Liver (tissue), 9 donors: ENCODE results near the gene MOSPD3. TPM values are rescaled to one million over a fixed set of nuclear protein-coding genes. Genes with fewer than 3 reads are reported as not detected.

ENCODE experiments used
- DNase-seq: peaks from one replicate; pipeline ENCODE4 v3.0.0-alpha.2; 2017; ENCODE audit warnings: low spot score
- H3K27ac ChIP-seq, 2 donors: one replicate each; pipeline ENCODE4 v1.7.0; 2013; ENCODE audit warnings: inconsistent platforms in 2 of 2, low read length in 2 of 2, control low read depth in 1 of 2, low read depth in 1 of 2, mild to moderate bottlenecking in 1 of 2
- H3K27me3 ChIP-seq, 4 donors: one replicate each; pipeline versions ENCODE4 v1.6.1 to v1.7.0; 2013; ENCODE audit warnings: low read length in 3 of 4, inconsistent platforms in 1 of 4, mild to moderate bottlenecking in 1 of 4, moderate library complexity in 1 of 4; ENCODE audit not compliant: control insufficient read depth in 4 of 4, insufficient read depth in 4 of 4
- H3K36me3 ChIP-seq, 4 donors: one replicate each; pipeline versions ENCODE4 v1.6.1 to v1.7.0; 2013; ENCODE audit warnings: low read length in 3 of 4, mild to moderate bottlenecking in 3 of 4, low read depth in 1 of 4, moderate library complexity in 1 of 4; ENCODE audit not compliant: control insufficient read depth in 4 of 4, insufficient read depth in 3 of 4
- H3K4me1 ChIP-seq, 4 donors: one replicate each; pipeline versions ENCODE4 v1.6.1 to v1.7.0; 2013; ENCODE audit warnings: low read length in 3 of 4, mild to moderate bottlenecking in 3 of 4, moderate library complexity in 1 of 4; ENCODE audit not compliant: control insufficient read depth in 4 of 4, insufficient read depth in 4 of 4
- H3K4me3 ChIP-seq, 3 donors: one replicate each; pipeline versions ENCODE4 v1.6.1 to v1.7.0; 2013; ENCODE audit warnings: low read length in 3 of 3, control low read depth in 1 of 3, low read depth in 1 of 3, mild to moderate bottlenecking in 1 of 3
- H3K9ac ChIP-seq, 2 donors: one replicate each; pipeline ENCODE4 v1.7.0; 2013; ENCODE audit warnings: low read length in 2 of 2, mild to moderate bottlenecking in 2 of 2, moderate library complexity in 2 of 2, control low read depth in 1 of 2, low read depth in 1 of 2
- H3K9me3 ChIP-seq, 4 donors: one replicate each; pipeline versions ENCODE4 v1.6.1 to v1.7.0; 2013; ENCODE audit warnings: low read length in 3 of 4; ENCODE audit not compliant: control insufficient read depth in 4 of 4
- ATF3 ChIP-seq: IDR thresholded peaks from 2 replicates; pipeline ENCODE4 v1.6.1; 2016; ENCODE audit warnings: antibody characterized with exemption
- CTCF ChIP-seq: fragments of 150-350 bp; IDR thresholded peaks from 2 replicates; pipeline ENCODE4 v1.5.1; 2017; ENCODE audit warnings: improper control_type of control experiment, low read depth, low read length; ENCODE audit not compliant: missing input control
- FOXA1 ChIP-seq: IDR thresholded peaks from 2 replicates; pipeline ENCODE4 v1.6.1; 2016; ENCODE audit warnings: antibody characterized with exemption
- GABPA ChIP-seq, 2 donors: IDR thresholded peaks in 1 of 2; conservative IDR thresholded peaks in 1 of 2; 2 replicates each; pipeline ENCODE4 v1.6.1; 2016; ENCODE audit warnings: antibody characterized with exemption in 2 of 2, mild to moderate bottlenecking in 1 of 2, moderate library complexity in 1 of 2
- HNF4A ChIP-seq, 2 donors: conservative IDR thresholded peaks; 2 replicates each; pipeline ENCODE4 v1.6.1; 2016; ENCODE audit warnings: antibody characterized with exemption in 2 of 2, mild to moderate bottlenecking in 2 of 2
- JUND ChIP-seq, 2 donors: IDR thresholded peaks; 2 replicates each; pipeline ENCODE4 v1.6.1; 2016; ENCODE audit warnings: antibody characterized with exemption in 2 of 2
- NR2F2 ChIP-seq: IDR thresholded peaks from 2 replicates; pipeline ENCODE4 v1.6.1; 2016; ENCODE audit warnings: antibody characterized with exemption
- RAD21 ChIP-seq, 2 donors: IDR thresholded peaks; 2 replicates each; pipeline ENCODE4 v1.6.1; 2016; ENCODE audit warnings: antibody characterized with exemption in 2 of 2, mild to moderate bottlenecking in 2 of 2
- REST ChIP-seq: IDR thresholded peaks from 2 replicates; pipeline ENCODE4 v1.6.1; 2016; ENCODE audit warnings: antibody characterized with exemption, mild to moderate bottlenecking
- RXRA ChIP-seq, 2 donors: IDR thresholded peaks; 2 replicates each; pipeline ENCODE4 v1.6.1; 2017 to 2018; ENCODE audit warnings: antibody characterized with exemption in 2 of 2, mild to moderate bottlenecking in 1 of 2
- SP1 ChIP-seq: IDR thresholded peaks from 2 replicates; pipeline ENCODE4 v1.6.1; 2018; ENCODE audit warnings: antibody characterized with exemption, mild to moderate bottlenecking
- YY1 ChIP-seq: IDR thresholded peaks from 2 replicates; pipeline ENCODE4 v1.6.1; 2016; ENCODE audit warnings: antibody characterized with exemption, mild to moderate bottlenecking
- WGBS: extraction: QIAGEN DNeasy Blood & Tissue Kit; methylation state at CpG from one replicate; pipeline ENCODE4 v1.1.7; 2013; 5-methylcytosine and 5-hydroxymethylcytosine counted together
- polyA plus RNA-seq, 2 donors: library from polyadenylated mRNA; stranded (reverse) in 1 of 2; unstranded in 1 of 2; fragments of 200-250 nt in 1 of 2; fragments of >200 nt in 1 of 2; fragmentation: Nextera tagmentation in 1 of 2; extraction: Ambion mirVana in 1 of 2; gene quantifications; one replicate each; pipeline versions ENCODE4 v1.2.1 to v1.2.3, GENCODE V29; 2013 to 2015
- total RNA-seq, 2 donors: library from RNA; depleted of rRNA; stranded (reverse); fragments of >200 nt; gene quantifications; one replicate each; pipeline ENCODE4 v1.2.3, GENCODE V29; 2014
- donor health status: healthy.
- donor health status: healthy.
- donor health status: healthy.
- donor health status: healthy.
- donor health status: healthy.

Gene MOSPD3
- total and polyA plus RNA-seq, 4 donors = 3.5 to 15.7 (median 8.6) TPM

- Histone ChIP-seq H3K27ac (peak within 1 kb of the TSS; percentile 97 to 98), H3K36me3 (peaks cover 2 to 10% (median 5%) of the 10 kb centered on the region in 4 donors), H3K9me3 (no peaks in the 10 kb centered on the region), H3K9ac (peak within 1 kb of the TSS; percentile 63 to 76), H3K27me3 (no peaks in the 10 kb centered on the region), H3K4me1 (peaks cover 2 to 38% (median 23%) of the 10 kb centered on the region in 4 donors), H3K4me3 (peak within 1 kb of the TSS; percentile 77 to 94 (median 85))
- TF ChIP-seq FOXA1 (peak; percentile 2), SP1 (peak; percentile 100), RXRA (IDR thresholded peaks at IDR 0.05) (peak; percentile 11 to 39), HNF4A (conservative IDR thresholded peaks at IDR 0.05) (peak in 1 of 2 donors; percentile 3), RAD21 (IDR thresholded peaks at IDR 0.05) (peak in 1 of 2 donors; percentile 15), NR2F2 (no peak), GABPA (IDR thresholded peaks at IDR 0.05 in 1 of 2, conservative IDR thresholded peaks at IDR 0.05 in 1 of 2) (peak in 1 of 2 donors; percentile 77), YY1 (peak; percentile 72), JUND (IDR thresholded peaks at IDR 0.05) (no peak), REST (peak; percentile 24), CTCF (no peak)
- DNase-seq = peak; percentile 99
- WGBS = under 1% methylated on average over 53 of the region's 53 CpGs
Observed at GRCh38 chr7:100586266-100587025, 25.9 kb upstream of the MOSPD3 start, which contains the start of gene FBXO24. FBXO24 (plus strand) TSS chr7:100586328; CDS start chr7:100586626, 298 bp downstream.

- Histone ChIP-seq H3K36me3 (no peaks in the 10 kb centered on the region), H3K27me3 (no peaks in the 10 kb centered on the region), H3K27ac (no peak overlapping the region), H3K9me3 (no peaks in the 10 kb centered on the region), H3K4me1 (peaks cover 0 to 24% (median 15%) of the 10 kb centered on the region in 4 donors), H3K4me3 (no peak overlapping the region), H3K9ac (no peak overlapping the region)
- DNase-seq = no peak
- peak; percentile 54 to 63 for TF ChIP-seq RAD21 (IDR thresholded peaks at IDR 0.05)
- no peak for TF ChIP-seq ATF3
- TF ChIP-seq SP1 = no peak
- TF ChIP-seq CTCF = peak; percentile 39
- no peak for TF ChIP-seq GABPA (IDR thresholded peaks at IDR 0.05 in 1 of 2, conservative IDR thresholded peaks at IDR 0.05 in 1 of 2)
- WGBS = 78% methylated on average over 1 of the region's 1 CpG
Observed at GRCh38 chr7:100588438-100588837, 23.9 kb upstream of the MOSPD3 start.
